GM19328 (cell line): ENCODE data around the gene CDH22.

Experiments used
- ATAC-seq: cut with Tn5 transposase; IDR thresholded peaks from one replicate; pipeline ENCODE4 v1.9.1; 2021; ENCODE audit warnings: mild to moderate bottlenecking, moderate library complexity; ENCODE audit not compliant: unreplicated experiment

CDH22 gene

DNA sequence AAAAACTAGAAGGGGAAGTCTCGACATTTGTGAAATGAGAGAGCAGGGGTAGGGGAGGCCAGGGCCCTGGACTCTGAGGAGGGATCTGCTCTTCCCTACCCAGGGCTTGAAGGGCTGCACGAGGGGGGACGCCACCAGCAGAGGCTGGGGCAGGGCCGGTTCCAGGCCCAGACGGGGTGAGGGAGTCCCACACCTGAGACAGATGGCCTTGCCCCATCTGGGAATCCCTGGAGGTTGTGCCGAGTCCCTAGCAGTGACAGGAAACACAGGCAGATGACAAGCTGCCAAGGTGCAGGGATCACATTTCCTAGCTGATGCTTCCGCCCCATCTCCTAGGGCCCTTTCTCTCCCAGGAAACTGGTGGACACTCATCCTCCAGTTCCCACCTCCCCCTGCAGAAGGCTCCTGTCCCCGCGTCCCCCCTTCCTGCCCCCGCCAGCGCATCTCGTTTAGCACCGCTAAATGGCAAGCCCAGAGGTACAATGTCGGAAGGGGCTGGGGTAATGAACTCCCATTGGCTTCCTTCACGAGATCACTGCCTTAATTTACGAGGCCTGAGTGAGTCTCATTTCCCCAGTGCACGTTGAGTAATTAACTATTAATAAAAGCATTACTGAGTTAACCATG is 35.2 kb upstream of the CDH22 start:
- ATAC-seq, result no peak

DNA sequence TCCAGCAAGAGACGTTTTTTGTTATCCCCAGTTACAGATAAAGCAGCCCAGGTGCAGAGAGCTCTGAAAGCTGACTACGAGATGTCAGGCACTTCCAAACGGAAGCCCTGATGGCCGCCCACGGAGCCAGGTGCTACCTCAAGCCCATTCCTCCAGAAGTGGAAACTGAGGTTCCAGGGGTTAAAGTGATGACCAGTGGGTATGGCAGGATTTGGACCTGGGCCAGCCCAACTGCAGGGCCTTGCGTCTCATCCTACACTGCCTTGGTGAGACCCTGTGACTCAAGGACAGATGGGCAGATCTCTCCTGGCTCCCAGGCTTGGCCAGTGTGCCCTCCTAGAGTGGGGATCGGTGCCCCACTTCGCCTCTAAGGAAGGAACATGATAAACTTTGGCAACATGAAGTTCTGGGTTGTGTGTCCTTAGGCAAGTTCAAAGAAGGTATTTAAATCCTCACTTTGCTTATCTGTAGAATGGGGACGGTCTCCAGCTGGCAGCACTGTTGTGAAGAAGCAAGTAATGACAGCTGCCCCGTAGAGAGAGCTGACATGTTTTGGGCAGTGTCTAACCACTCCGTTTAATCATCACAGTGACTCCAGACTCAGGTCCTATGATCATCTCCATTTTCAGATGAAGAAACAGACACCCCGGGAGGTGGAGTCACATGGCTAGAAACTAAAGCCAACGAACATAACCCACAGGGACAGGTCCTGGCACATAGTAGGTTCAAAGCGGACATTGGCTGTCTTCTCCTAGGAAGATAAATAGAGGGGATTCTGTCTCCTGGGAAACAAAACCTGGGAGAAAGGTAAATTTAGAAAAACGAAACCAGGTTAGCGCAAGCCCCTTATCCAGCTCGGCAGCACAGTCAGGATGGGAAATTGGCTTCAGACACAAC is 34.4 kb upstream of the CDH22 start:
- ATAC-seq, result no peak

DNA sequence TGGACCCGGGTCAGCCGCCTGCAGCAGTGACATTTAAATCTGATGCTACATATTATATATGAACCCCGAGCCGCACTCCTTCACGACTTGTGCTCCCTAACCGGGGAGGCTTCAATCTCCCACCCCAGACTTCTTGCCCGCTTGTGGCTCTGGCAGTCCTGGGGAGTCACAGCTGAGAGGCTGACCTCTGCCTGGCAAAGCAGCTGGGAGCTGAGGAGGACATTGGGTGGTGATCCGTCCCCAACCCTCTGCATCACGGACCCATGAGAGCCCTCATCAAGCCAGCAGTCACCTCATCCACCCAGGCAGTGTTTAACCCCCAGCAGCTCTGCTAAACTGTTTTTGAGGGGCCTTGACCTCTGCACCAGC is 33.7 kb upstream of the CDH22 start:
- no peak for ATAC-seq

DNA sequence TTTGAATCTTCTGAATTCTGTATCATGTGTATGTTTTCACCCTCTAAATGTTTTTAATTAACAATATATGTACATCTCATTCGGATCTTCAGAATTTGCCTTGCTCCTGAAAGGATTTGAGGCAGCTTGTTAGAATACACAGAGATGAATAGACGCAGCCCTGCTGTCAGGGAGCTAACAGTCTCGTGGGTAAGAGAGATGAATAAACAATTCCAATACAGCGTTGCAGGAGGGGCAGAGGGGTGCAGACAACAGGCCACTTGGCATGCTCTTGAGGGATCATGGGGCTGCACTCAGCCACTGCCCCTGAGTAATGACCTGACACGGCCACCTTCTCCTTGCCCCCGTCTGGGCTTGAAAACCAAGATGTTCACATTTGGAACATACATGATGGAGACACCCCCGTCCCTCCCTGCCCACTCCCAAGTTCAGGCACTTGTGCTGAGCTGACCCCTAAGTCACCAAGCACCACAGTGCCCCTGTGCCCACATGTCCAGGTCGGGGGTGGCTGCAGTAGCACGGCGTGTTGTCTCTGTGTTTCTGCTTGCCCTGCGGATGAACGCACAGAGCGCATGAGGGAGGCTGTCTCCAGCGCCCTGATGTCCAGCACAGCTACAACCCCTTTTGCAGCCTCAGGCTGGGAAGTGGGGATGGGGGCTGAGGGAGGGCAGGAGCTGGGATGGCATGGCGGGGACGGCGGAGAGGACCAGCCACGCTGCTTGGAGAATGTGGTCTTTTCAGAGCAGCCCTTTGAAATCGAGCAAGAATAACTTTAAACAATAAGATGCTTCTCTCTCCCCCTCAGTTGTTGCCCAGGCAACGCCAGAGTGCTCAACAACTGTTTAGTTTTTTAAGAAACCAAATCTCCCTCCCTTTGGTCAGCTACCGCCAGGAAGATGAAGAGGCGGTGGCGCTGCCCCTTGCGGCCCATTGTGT is 33.0 kb upstream of the CDH22 start:
- ATAC-seq, result no peak

DNA sequence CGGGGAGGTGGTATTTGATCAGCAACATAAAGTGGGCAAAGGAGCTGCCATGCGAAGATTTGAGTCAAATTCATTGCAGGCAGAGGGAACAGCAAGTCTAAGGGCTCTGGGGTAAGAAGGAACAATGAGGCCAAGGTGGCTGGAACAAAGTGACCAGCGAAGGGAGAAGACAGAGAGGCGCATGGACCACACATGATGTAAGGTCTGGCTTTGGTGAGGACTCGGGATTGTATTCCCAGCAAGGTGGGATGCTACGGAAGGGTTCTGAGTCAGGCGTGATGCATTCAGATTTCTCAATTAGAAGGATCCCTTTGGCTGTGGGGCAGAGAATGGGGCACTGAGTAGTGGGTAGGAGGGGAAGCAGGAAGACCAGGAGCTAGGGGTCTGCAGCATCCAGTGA is 30.7 kb upstream of the CDH22 start:
- ATAC-seq, result no peak

DNA sequence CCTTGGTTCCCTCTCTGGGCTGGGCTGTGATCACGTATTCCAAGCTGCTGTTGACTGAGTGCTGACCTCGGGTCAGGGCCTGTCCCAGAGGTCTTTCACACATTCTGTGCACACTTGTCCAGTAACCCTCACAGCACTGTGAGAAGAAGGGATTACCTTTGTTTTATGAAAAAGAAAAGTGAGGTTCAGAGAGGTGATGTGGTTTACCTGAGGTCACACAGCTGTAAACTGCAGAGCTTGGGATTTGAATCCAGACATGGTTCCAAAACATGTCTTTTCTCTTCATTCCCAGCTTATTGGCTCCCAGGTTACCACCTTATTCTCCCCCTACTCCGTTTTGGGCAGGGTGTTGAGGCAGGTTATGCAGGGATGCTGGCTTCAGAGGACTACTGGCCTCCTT is 28.4 kb upstream of the CDH22 start:
- ATAC-seq, result no peak

DNA sequence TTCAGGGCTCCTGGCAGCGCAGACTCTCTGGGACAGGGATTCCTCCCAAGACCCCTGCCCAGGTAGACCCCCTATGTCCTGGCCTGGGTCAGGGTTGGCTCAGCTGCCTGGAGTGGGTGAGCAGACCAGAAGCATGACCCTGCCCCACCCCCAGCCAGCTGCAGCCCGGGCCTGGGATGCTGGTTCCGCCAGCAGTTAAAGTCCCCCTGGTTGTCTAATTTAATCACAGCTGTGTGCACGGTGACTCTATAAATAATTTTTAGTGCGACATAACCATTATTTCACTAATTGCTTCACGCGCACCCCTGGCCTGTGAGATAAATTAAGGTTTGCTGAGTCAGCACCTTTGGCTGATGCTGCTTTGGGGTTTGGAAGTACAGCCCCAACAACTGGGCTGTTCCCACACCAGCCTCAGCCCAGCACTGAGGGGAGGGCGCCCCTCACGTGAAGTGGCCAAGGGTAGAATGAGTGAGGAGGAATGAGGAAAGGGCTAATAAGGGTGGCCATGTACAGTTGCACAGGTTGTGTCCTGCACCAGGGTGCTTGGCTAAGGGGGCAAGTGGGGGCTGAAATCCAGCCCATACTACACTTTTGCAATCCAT is 26.1 kb upstream of the CDH22 start:
- no peak for ATAC-seq

DNA sequence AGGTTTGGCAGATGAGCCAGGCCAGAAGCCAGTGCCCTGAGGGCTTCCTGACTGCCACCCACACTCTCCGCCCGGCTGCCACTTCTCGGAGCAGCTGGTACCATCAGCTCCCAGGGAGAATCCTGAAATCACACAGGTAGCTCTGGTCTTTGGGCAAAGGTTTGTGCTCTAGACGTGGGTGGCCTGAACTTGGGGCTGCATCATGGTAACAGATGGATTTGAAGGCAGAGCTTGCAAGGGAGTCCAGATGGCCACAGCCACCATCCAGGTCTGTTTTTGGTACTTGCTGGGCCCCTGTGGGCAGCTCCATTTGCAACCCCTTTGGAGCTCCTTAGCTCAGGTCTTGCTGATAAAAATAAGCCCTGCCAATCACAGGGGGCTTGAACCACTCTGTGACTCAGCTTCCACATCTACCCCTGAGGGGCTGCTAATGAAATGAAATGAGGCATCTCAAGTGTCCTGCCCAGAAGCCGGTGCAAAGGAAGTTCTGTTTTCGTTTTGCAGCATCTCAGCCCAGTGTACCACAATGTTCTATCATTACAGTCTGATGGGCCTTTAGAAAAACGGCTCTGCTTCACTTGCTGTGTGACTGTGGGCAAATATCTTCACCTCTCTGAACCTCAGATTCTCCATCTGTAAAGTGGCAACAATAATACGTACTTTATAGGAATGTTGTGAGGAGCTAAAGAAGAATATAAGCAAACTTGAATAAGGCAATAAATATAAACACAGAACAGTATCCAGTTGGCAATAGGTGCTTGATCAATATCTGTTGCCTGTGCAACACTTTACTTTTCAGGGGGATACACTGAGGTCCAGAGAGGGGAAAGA is 25.1 kb upstream of the CDH22 start:
- ATAC-seq, result no peak

DNA sequence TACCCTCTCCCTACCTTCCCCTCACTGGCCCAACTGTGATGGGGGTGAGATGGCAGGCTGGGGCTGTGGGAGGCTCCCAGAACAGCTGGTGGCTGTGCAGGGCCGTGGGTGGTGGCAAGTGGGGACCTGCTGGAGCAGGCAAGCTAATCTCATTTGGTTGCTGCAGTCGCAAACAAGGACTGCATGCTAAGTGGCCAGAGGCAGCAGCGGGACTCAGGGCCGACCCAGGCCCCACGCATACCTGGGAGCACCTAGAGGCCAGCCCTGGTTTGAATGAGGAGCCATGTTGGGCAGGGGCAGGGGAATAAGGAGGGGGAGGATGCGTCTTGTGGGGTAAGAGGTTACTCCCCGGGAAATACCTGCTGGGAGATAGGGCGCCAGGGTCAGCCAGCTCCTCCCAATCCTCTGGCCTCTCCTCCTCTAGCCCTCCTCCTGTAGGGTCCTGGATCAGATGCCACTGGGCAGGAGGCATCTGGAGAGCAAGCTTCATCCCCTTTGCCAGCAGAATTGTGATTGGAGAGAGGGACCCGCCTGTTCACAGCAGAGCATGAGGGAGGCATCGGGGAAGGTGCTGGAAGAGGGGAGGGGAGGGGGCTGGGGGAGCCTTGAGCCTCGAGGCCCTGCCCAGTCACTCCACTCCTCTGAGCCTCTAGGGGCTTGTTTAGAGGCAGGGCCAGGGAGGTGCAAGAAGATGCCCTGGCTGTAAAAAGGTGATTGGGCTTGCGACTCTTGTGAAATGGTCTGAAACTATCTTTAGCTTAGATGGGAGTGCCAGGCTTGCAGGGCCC is 24.3 kb upstream of the CDH22 start:
- ATAC-seq, result no peak

DNA sequence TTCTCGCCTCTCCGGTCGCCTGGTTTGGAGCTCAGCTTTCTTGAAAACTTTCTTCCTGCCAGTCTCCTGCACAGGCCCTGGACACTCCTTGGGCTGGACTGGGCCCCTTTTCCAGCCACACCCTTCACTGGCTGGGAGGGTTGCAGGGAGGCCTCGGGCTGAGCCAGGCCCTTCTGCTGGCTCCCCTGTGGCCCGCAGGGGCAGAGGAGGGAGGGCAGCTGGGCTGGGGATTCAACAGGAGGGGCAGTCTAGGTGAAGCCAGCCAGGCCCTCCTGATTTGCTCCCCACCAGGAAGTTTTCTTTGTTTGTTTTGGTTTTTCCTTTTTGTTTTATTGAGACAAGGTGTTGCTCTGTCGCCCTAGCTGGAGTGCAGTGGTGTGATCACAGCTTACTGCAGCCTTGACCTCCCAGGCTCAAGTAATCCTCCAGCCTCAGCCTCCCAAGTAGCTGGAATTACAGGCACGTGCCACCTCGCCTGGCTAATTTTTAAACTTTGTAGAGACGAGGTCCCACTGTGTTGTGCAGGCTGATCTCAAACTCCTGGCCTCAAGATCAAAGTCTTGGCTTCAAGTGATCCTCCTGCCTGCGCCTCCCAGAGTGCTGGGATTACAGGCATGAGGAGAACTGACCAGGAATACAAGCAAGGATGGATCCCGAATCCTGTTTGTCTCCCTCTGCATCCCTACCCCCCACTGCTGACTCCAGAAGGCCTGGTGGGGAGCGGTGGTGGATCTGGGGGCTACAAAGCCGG is 23.5 kb upstream of the CDH22 start:
- ATAC-seq, result no peak

DNA sequence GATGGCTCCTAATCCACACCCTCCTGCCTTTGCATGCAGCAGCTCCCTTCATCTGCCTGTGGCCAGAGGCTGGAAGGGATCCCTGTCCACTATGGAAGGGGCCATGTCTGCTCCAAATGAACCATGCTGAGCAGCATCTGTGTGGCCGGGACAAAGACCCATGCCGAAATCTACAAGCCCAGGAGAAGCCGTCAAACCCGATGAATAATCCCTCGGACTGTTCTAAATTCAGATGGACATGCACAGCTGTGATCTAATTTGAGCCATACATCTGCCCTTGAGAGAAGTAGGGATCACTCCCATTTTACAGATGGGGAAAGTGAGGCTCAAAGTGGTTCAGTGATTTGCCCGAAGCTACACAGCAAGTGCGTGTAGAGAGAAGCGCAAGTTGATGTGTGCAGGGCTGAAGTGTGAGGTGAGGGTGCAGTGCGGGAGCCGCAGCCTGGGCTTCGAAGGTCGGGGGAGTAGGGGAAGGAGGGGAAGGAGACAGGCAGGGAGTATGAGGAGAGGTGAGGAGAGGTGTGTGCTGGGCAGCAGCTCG is 22.6 kb upstream of the CDH22 start:
- no peak for ATAC-seq

DNA sequence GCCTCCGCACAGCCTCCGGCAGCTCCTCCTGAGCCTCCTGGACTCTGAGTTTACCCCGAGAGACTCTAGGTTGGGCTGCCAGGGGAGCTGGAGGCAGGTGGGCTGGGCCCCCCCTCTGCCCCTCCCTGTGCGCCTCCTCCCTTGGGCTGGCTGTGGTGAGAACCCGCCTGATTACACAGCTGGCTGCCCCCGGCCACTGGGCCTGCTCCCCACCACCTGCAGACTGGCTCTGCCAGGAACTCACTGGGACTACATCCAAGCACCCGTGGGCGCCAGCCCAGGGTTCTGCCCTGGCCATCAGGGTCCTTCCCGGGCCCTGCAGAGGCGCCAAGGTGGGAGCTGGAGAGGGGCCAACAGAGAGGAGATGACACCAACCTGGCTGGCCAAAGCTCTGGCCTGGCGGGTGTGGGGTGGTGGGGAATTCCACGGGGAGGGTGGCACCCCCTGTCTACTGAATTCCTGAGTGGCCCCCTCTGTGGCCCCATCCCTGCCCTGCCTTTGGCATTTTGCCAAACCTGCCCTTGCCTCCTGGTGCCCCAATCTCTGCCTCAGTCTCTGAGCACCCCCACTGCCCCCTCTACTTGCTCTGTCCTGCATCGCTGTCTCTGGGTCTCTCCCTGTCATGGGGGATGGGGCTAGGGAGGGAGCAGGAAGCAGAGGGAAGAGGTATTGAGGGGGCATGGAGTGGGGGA is 21.9 kb upstream of the CDH22 start:
- no peak for ATAC-seq

DNA sequence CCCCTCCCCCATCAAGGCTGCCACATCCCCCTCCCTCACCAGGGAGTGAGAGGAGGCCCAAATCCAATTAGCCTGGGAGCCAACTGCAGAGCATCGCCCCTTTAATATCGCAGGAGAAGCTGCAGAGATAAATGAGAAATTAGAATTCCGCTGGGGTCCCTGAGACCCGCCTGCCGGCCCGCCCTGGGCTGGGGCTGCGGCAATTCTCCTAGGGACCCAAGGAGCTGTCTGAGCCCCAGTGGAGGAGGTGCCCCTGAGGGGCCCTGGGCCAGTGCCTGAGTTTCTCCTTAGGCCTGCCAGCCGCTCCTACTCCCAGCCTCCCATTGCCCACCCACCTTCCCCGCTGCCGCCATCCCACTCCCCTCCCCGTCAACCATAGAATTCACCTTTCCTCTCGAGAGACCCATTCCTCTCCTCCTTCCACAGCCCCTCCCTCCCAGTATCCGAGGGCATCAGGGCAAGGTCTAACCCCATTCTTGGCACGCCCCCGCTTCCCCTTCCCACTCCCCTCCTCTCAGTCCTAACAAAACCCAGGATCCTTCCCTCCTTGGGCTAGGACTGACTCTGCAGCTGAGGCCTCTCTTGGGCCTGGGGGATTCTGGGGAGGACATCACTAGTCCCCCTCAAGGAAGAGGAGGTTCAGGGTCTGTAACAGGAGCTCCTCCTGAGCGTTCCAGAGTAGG is 20.0 kb upstream of the CDH22 start:
- no peak for ATAC-seq

DNA sequence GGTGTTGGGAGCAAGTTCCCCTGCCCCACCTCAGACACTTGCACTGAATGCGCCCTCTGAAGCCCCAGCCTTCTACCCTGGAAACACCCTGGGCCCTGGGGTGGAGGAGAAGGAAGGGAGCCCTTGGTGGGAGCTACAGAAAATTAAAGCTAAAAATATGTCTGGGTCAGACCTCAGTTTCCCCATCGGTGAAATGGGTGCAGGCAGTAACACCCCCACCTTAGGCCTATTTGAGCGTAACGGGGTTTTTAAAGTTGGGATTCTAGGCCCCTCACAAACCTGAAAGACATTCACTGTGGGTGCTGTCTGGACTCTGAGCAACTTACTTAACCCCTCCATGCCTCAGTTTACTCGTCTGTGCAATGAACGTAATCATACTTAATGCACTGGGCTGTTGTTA is 19.3 kb upstream of the CDH22 start:
- ATAC-seq, result no peak

DNA sequence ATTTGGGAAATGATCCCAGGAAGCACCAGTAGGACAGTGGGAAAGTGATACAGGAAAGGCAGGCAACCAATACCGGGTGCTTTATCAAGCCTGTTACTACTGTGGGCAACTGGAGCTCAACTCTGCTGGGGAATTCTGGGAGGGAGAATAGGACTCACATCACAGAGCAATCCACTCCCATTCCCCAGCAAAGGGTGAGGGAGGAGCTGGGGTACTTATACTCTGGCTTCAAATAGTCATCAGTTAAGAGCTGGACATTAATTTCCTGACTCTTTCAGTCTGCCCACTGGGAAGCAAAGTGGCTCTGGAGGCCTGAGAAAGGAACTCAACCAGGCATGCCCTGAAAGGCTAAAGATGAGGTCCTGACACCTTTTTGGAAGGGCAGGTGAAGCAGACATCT is 17.5 kb upstream of the CDH22 start:
- ATAC-seq, result no peak

DNA sequence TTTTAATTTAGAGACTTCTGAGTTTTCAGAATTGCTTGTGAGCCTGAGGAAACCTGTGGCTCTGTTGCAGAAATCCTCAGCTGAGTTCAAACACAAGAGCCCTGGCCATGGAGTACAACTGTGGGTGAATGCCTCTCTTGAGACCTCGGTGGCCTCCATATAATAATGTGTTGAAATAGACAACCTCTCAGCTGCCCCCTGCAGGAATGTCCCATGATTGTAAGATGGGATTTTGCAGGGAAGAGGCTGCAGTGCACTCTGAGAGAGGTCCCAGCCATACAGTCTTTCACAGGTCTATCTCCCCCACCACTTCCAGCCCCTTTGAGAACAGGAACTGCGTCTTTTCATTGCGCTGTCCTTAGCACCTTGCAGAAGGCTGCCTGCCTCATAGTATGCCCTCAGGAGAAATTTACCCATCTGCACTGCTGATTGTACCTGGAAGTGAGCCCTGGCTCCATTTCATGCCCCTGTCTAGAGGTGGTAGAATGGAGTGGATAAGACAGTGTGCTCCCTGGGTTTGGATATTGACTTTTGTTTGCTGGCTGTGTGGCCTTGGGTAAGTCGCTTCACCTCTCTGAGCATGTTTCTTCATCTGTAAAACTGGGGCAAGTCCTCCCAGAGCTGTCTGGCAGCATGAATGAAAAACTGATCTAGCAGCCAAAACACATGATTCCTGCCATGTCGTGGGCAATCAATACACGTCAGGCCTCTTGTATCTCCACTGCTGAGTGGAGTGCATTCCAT is 16.8 kb upstream of the CDH22 start:
- ATAC-seq, result no peak

DNA sequence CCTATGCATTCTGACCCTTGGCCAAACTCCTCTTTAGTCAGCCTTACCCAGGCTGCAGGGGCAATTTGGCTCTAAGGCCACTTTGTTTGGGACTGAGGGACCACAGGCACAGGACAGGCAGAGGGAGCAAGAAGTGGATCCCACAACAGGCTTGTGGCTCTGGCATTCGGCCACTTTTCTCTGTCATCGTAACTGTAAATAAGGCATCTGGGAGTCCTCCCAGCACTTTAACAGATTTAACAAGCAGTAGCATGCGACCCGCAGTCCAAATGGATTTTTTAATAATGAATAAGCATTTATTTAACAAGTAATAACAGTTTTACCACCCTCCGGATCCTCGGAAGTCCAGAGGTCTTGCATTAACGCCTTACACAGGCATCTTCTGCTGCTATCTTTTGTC is 16.1 kb upstream of the CDH22 start:
- ATAC-seq, result no peak
